Choroid plexus epithelial cell (primary cell): Measurements from ENCODE around the gene KCNAB1.
"Not testable (repeated sequence)": the region's sequence is repeated elsewhere in the genome, so short reads cannot be mapped to it uniquely, and the experiment has no call there.

Source experiments
- DNase-seq: peaks from one replicate; pipeline ENCODE4 v3.0.0-alpha.2; 2010; ENCODE audit warnings: low read depth
- H3K4me3 ChIP-seq: 2 replicates; pipeline ENCODE4 v1.5.1; 2011; ENCODE audit warnings: low read depth, mild to moderate bottlenecking, control low read depth, low read length, moderate library complexity
- CTCF ChIP-seq: conservative IDR thresholded peaks from 2 replicates; pipeline ENCODE4 v1.5.1; 2011; ENCODE audit warnings: low read depth, mild to moderate bottlenecking, control low read depth, inconsistent platforms, low read length, moderate library complexity

The KCNAB1 gene

GRCh38 chr3:156215751-156216150 is 95.4 kb downstream of the KCNAB1 start:
- DNase-seq = no peak

GRCh38 chr3:156216216-156216615 is 95.8 kb downstream of the KCNAB1 start:
- H3K4me3 ChIP-seq = no peak overlapping the region
- DNase-seq = no peak

More at GRCh38 chr3:156215751-156216150, 95.4 kb downstream of the KCNAB1 start:
- no peak for TF ChIP-seq CTCF
- H3K4me3 ChIP-seq = no peak overlapping the region

GRCh38 chr3:156216852-156217251 is 96.5 kb downstream of the KCNAB1 start:
- TF ChIP-seq CTCF = no peak
- DNase-seq = no peak
- no peak overlapping the region for H3K4me3 ChIP-seq

More at GRCh38 chr3:156216216-156216615, 95.8 kb downstream of the KCNAB1 start:
- no peak for TF ChIP-seq CTCF

- H3K4me3 ChIP-seq = no peak overlapping the region
- no peak for TF ChIP-seq CTCF
- peak; percentile 57 for DNase-seq
These were observed 97.4 kb downstream of the KCNAB1 start for GRCh38 chr3:156217674-156218352.

- H3K4me3 ChIP-seq = no peak overlapping the region
- DNase-seq = peak; percentile 33
- TF ChIP-seq CTCF = no peak
These were observed 98.0 kb downstream of the KCNAB1 start for GRCh38 chr3:156218353-156218744.

GRCh38 chr3:156222381-156222780 is 102.0 kb downstream of the KCNAB1 start:
- H3K4me3 ChIP-seq, DNase-seq: not testable (repeated sequence)

GRCh38 chr3:156224046-156224445 is 103.7 kb downstream of the KCNAB1 start:
- not testable (repeated sequence) for H3K4me3 ChIP-seq, DNase-seq

GRCh38 chr3:156226676-156227420 is 106.5 kb downstream of the KCNAB1 start:
- H3K4me3 ChIP-seq = no peak overlapping the region
- TF ChIP-seq CTCF = no peak
- DNase-seq = no peak
